IMR-90 (cell line): ENCODE data around the gene MLH3. TPM values are rescaled to one million over a fixed set of nuclear protein-coding genes. Genes with fewer than 3 reads are reported as not detected.

ENCODE experiments used
- ATAC-seq: fragments of 200-7000 bp; cut with Tn5 transposase; 2 replicates; pipeline ENCODE4 v1.9.1; 2020; ENCODE audit warnings: low read depth, mild to moderate bottlenecking, moderate library complexity
- BruUV-seq: library from RNA; stranded (reverse); fragments of 400-500 nt; replicated peaks from 2 replicates; lab custom pipeline; 2021; lab: Mats Ljungman, UMichigan
- CTCF ChIA-PET: fragments of 300-600 bp; formaldehyde crosslinking; extraction: SDS; loops from one replicate; lab custom pipeline; 2021; ENCODE audit warnings: antibody characterized with exemption; lab: Yijun Ruan, JAX
- POLR2A ChIA-PET: fragments of 300-600 bp; sonication (Branson Sonifier 250); formaldehyde crosslinking; loops from one replicate; lab custom pipeline; 2022; ENCODE audit warnings: antibody characterized with exemption; ENCODE audit not compliant: unreplicated experiment; lab: Charles Lee
- DNase-seq: peaks from one replicate; pipeline ENCODE4 v3.0.0; 2013
- H2AFZ ChIP-seq: replicated peaks from 2 replicates; pipeline ENCODE3; 2013; ENCODE audit warnings: low read length, mild to moderate bottlenecking; ENCODE audit not compliant: poor library complexity
- H2AK5ac ChIP-seq: 2 replicates; pipeline ENCODE4 v1.6.1; 2013; ENCODE audit warnings: low read depth, low read length, inconsistent platforms
- H2AK9ac ChIP-seq: replicated peaks from 2 replicates; pipeline ENCODE3; 2013; ENCODE audit warnings: mild to moderate bottlenecking, low read depth, low read length, moderate library complexity; ENCODE audit not compliant: poor library complexity
- H2BK120ac ChIP-seq: 2 replicates; pipeline ENCODE4 v1.6.1; 2013; ENCODE audit warnings: low read depth, low read length, inconsistent platforms
- H2BK15ac ChIP-seq: 3 replicates; pipeline ENCODE4 v1.6.1; 2013; ENCODE audit warnings: low read depth, low read length, inconsistent platforms
- H2BK20ac ChIP-seq: 2 replicates; pipeline ENCODE4 v1.6.1; 2013; ENCODE audit warnings: low read depth, mild to moderate bottlenecking, inconsistent platforms, low read length, moderate library complexity
- H2BK5ac ChIP-seq: 2 replicates; pipeline ENCODE4 v1.6.1; 2013; ENCODE audit warnings: mild to moderate bottlenecking, low read depth, low read length, inconsistent platforms; ENCODE audit not compliant: poor library complexity, severe bottlenecking
- H3K14ac ChIP-seq: replicated peaks from 2 replicates; pipeline ENCODE4 v1.6.1; 2013; ENCODE audit warnings: low read depth, low read length, inconsistent platforms
- H3K18ac ChIP-seq: 2 replicates; pipeline ENCODE4 v1.6.1; 2013; ENCODE audit warnings: low read depth, low read length, control low read depth
- H3K23ac ChIP-seq: 2 replicates; pipeline ENCODE4 v1.6.1; 2013; ENCODE audit warnings: low read depth, low read length, inconsistent platforms
- H3K27ac ChIP-seq: 2 replicates; pipeline ENCODE4 v1.5.1; 2013; ENCODE audit warnings: mild to moderate bottlenecking, control low read depth, low read length; ENCODE audit not compliant: insufficient read depth
- H3K27me3 ChIP-seq: 2 replicates; pipeline ENCODE4 v1.6.1; 2013; ENCODE audit warnings: low read length; ENCODE audit not compliant: control insufficient read depth, insufficient read depth
- H3K36me3 ChIP-seq: 2 replicates; pipeline ENCODE4 v1.6.1; 2013; ENCODE audit warnings: low read length, mixed read lengths; ENCODE audit not compliant: control insufficient read depth, insufficient read depth
- H3K4ac ChIP-seq: 2 replicates; pipeline ENCODE4 v1.6.1; 2013; ENCODE audit warnings: low read depth, low read length, inconsistent platforms
- H3K4me1 ChIP-seq: 2 replicates; pipeline ENCODE4 v1.6.1; 2013; ENCODE audit warnings: low read length, mixed read lengths; ENCODE audit not compliant: control insufficient read depth, insufficient read depth
- H3K4me2 ChIP-seq: 2 replicates; pipeline ENCODE4 v1.6.1; 2013; ENCODE audit warnings: low read depth, mild to moderate bottlenecking, control low read depth, low read length, moderate library complexity
- H3K4me3 ChIP-seq: 2 replicates; pipeline ENCODE4 v1.5.1; 2013; ENCODE audit warnings: low read depth, mild to moderate bottlenecking, control low read depth, low read length, moderate library complexity; ENCODE audit not compliant: insufficient read depth
- H3K56ac ChIP-seq: 2 replicates; pipeline ENCODE4 v1.6.1; 2013; ENCODE audit warnings: low read length, inconsistent platforms; ENCODE audit not compliant: insufficient read depth; ENCODE audit errors: extremely low read depth
- H3K79me1 ChIP-seq, 2 experiments: 2 replicates each; pipeline ENCODE4 v1.6.1; 2013; ENCODE audit warnings: low read length in 2 of 2, inconsistent platforms in 1 of 2, low read depth in 1 of 2
- H3K9ac ChIP-seq: 2 replicates; pipeline ENCODE4 v1.6.1; 2013; ENCODE audit warnings: low read depth, low read length, control low read depth
- H3K9me1 ChIP-seq: 2 replicates; pipeline ENCODE4 v1.6.1; 2013; ENCODE audit warnings: low read length, inconsistent platforms; ENCODE audit not compliant: insufficient read depth
- H3K9me3 ChIP-seq: 2 replicates; pipeline ENCODE4 v1.6.1; 2013; ENCODE audit warnings: low read length; ENCODE audit not compliant: control insufficient read depth, insufficient read depth
- H4K20me1 ChIP-seq: 2 replicates; pipeline ENCODE4 v1.6.1; 2013; ENCODE audit warnings: low read length, inconsistent platforms; ENCODE audit not compliant: insufficient read depth
- H4K5ac ChIP-seq: 2 replicates; pipeline ENCODE4 v1.6.1; 2013; ENCODE audit warnings: mild to moderate bottlenecking, low read depth, low read length, control low read depth
- H4K8ac ChIP-seq, 2 experiments: 2 replicates each; pipeline ENCODE4 v1.6.1; 2013; ENCODE audit warnings: low read depth in 2 of 2, low read length in 2 of 2, control low read depth in 1 of 2, inconsistent platforms in 1 of 2
- H4K91ac ChIP-seq: 2 replicates; pipeline ENCODE4 v1.6.1; 2013; ENCODE audit warnings: low read depth, low read length, inconsistent platforms; ENCODE audit not compliant: insufficient read depth
- BHLHE40 ChIP-seq: fragments of 150-350 bp; IDR thresholded peaks from 2 replicates; pipeline ENCODE4 v1.6.1; 2016; ENCODE audit warnings: mild to moderate bottlenecking, low read depth, low read length
- CEBPB ChIP-seq: IDR thresholded peaks from 2 replicates; pipeline ENCODE4 v1.6.1; 2012; ENCODE audit warnings: low read depth, low read length, improper control_type of control experiment
- CHD1 ChIP-seq: IDR thresholded peaks from 2 replicates; pipeline ENCODE4 v1.6.1; 2012; ENCODE audit warnings: low read depth, low read length, improper control_type of control experiment
- CTCF ChIP-seq: conservative IDR thresholded peaks from 2 replicates; pipeline ENCODE4 v1.5.1; 2012; ENCODE audit warnings: mild to moderate bottlenecking, low read depth, low read length, improper control_type of control experiment
- FOS ChIP-seq: fragments of 150-350 bp; IDR thresholded peaks from 2 replicates; pipeline ENCODE4 v1.6.1; 2016; ENCODE audit warnings: low read depth, low read length
- MAFK ChIP-seq: IDR thresholded peaks from 2 replicates; pipeline ENCODE4 v1.6.1; 2012; ENCODE audit warnings: low read depth, low read length, improper control_type of control experiment
- MAZ ChIP-seq: IDR thresholded peaks from 2 replicates; pipeline ENCODE4 v1.6.1; 2012; ENCODE audit warnings: low read depth, mild to moderate bottlenecking, low read length, improper control_type of control experiment, moderate library complexity, borderline replicate concordance
- MXI1 ChIP-seq: IDR thresholded peaks from 2 replicates; pipeline ENCODE4 v1.6.1; 2012; ENCODE audit warnings: low read depth, mild to moderate bottlenecking, low read length, moderate library complexity, borderline replicate concordance
- NFE2L2 ChIP-seq: fragments of 150-350 bp; IDR thresholded peaks from 2 replicates; pipeline ENCODE4 v1.6.1; 2016; ENCODE audit warnings: low read depth, mild to moderate bottlenecking, low read length
- POLR2A ChIP-seq: IDR thresholded peaks from 2 replicates; pipeline ENCODE4 v1.6.1; 2012; ENCODE audit warnings: mild to moderate bottlenecking, low read depth, low read length
- RAD21 ChIP-seq: IDR thresholded peaks from 2 replicates; pipeline ENCODE4 v1.6.1; 2012; ENCODE audit warnings: low read length, improper control_type of control experiment
- RCOR1 ChIP-seq: IDR thresholded peaks from 2 replicates; pipeline ENCODE4 v1.6.1; 2012; ENCODE audit warnings: mild to moderate bottlenecking, low read length, improper control_type of control experiment; ENCODE audit not compliant: insufficient replicate concordance
- RFX5 ChIP-seq: IDR thresholded peaks from 2 replicates; pipeline ENCODE4 v1.8.0; 2012; ENCODE audit warnings: low read depth, mild to moderate bottlenecking, low read length, moderate library complexity
- SMC3 ChIP-seq: fragments of 150-350 bp; IDR thresholded peaks from 2 replicates; pipeline ENCODE4 v1.6.1; 2016; ENCODE audit warnings: low read depth, mild to moderate bottlenecking, antibody characterized with exemption, low read length, moderate library complexity
- WGBS, 2 experiments: methylation state at CpG; one replicate each; pipeline versions ENCODE4 v1.1.5 to v1.1.7; 2013; ENCODE audit warnings: missing lambda C conversion rate in 2 of 2; ENCODE audit not compliant: insufficient read length in 1 of 2; ENCODE audit errors: extremely low coverage in 2 of 2; 5-methylcytosine and 5-hydroxymethylcytosine counted together
- dilution Hi-C: fragments of 300-500 bp; cut with HindIII; formaldehyde crosslinking; loops from one replicate; pipeline ENCODE4 v1.14.3; 2018; ENCODE audit warnings: low sequenced_read_pairs; ENCODE audit not compliant: unreplicated experiment
- in situ Hi-C: fragments of 300-500 bp; cut with MboI; formaldehyde crosslinking; loops from 3 replicates; pipeline ENCODE4 v1.14.3; 2019; ENCODE audit warnings: low sequenced_read_pairs, inconsistent platforms, mixed read lengths
- intact Hi-C: fragments of 100-400 bp; cut with micrococcal nuclease; formaldehyde crosslinking; loops from 2 replicates; pipeline ENCODE4 v1.10.0; 2022
- polyA plus RNA-seq, 3 experiments: library from polyadenylated mRNA; depleted of rRNA; stranded (reverse); fragments of >200 nt; gene quantifications; 2 replicates each; pipeline ENCODE4 v1.2.3, GENCODE V29; 2012; ENCODE audit warnings: low replicate concordance in 1 of 3
- total RNA-seq: library from RNA; depleted of rRNA; stranded (reverse); fragments of >200 nt; gene quantifications from 2 replicates; pipeline ENCODE4 v1.2.3, GENCODE V29; 2012
- TF ChIP-seq, protein P1 (sequence below): fragments of 150-350 bp; IDR thresholded peaks from 2 replicates; pipeline ENCODE4 v1.6.1; 2016; ENCODE audit warnings: low read depth, mild to moderate bottlenecking, low read length, moderate library complexity, borderline replicate concordance
- TF ChIP-seq, protein P2 (sequence below): fragments of 150-350 bp; IDR thresholded peaks from 2 replicates; pipeline ENCODE4 v1.6.1; 2017; ENCODE audit warnings: mild to moderate bottlenecking, antibody characterized with exemption, low read length, low read depth

The MLH3 gene
- total and polyA plus RNA-seq, 2 of the 4 experiments (the other 2 are of a cell fraction): 5.6 to 14.7 TPM

GRCh38 chr14:75044752-75045151 lies 6.5 kb downstream of the MLH3 start:
- WGBS, 2 experiments: no CpG with 5 or more reads among the region's 8 CpGs
- ChIA-PET CTCF (no interaction called here), POLR2A (interaction anchor here (0.7 kb wide), 1 partner anchor 507 kb away, joined by 3 read pairs; no protein-coding TSS in a partner anchor)

More at GRCh38 chr14:75044752-75045151, 6.5 kb downstream of the MLH3 start:
- Histone ChIP-seq H2BK5ac (no peak overlapping the region), H3K4me1 (peaks cover 17% of the 10 kb centered on the region), H4K91ac (no peak overlapping the region), H3K36me3 (no peaks in the 10 kb centered on the region), H3K27ac (no peak overlapping the region), H4K8ac (no peak overlapping the region), H3K9ac (no peak overlapping the region), H3K9me3 (no peaks in the 10 kb centered on the region), H3K4me3 (no peak overlapping the region), H3K4ac (0 out of 2 replicates have a peak overlapping the region, but pooled peaks have one; percentile 0), H4K20me1 (no peaks in the 10 kb centered on the region), H3K9me1 (peaks cover 16% of the 10 kb centered on the region), H2BK120ac (no peak overlapping the region), H3K14ac (no peak overlapping the region), H4K5ac (no peak overlapping the region), H3K56ac (no peak overlapping the region), H3K27me3 (no peaks in the 10 kb centered on the region), H3K23ac (no peak overlapping the region), H3K18ac (no peak overlapping the region), H2AK5ac (no peak overlapping the region), H2AFZ (no peak overlapping the region), H2BK15ac (no peak overlapping the region), H2BK20ac (no peak overlapping the region), H2AK9ac (no peak overlapping the region), H3K79me1 (peaks cover 13 to 33% of the 10 kb centered on the region in 2 experiments; a peak in 2 of 4 replicates), H3K4me2 (peak overlapping the region; percentile 36)
- ATAC-seq: no peak
- in situ Hi-C loops: no loop called here
- peak; percentile 43 for DNase-seq
- no peak for TF ChIP-seq CEBPB
- no peak for TF ChIP-seq BHLHE40
- no peak for TF ChIP-seq POLR2A
- TF ChIP-seq, protein P1, sequence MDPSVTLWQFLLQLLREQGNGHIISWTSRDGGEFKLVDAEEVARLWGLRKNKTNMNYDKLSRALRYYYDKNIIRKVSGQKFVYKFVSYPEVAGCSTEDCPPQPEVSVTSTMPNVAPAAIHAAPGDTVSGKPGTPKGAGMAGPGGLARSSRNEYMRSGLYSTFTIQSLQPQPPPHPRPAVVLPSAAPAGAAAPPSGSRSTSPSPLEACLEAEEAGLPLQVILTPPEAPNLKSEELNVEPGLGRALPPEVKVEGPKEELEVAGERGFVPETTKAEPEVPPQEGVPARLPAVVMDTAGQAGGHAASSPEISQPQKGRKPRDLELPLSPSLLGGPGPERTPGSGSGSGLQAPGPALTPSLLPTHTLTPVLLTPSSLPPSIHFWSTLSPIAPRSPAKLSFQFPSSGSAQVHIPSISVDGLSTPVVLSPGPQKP: no peak
- no peak for TF ChIP-seq MXI1
- TF ChIP-seq MAZ: no peak
- TF ChIP-seq RFX5: no peak
- TF ChIP-seq MAFK: no peak
- TF ChIP-seq RCOR1: no peak
- TF ChIP-seq CHD1: no peak
- no peak for TF ChIP-seq RAD21
- no peak for TF ChIP-seq FOS
- TF ChIP-seq CTCF: no peak
- TF ChIP-seq, protein P2, sequence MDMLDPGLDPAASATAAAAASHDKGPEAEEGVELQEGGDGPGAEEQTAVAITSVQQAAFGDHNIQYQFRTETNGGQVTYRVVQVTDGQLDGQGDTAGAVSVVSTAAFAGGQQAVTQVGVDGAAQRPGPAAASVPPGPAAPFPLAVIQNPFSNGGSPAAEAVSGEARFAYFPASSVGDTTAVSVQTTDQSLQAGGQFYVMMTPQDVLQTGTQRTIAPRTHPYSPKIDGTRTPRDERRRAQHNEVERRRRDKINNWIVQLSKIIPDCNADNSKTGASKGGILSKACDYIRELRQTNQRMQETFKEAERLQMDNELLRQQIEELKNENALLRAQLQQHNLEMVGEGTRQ: no peak
- TF ChIP-seq SMC3: no peak
- TF ChIP-seq NFE2L2: no peak
- no TSS peak for BruUV-seq
- dilution Hi-C loops: no loop called here
- intact Hi-C loops: no loop called here
